ENCODE measurements around the gene NKAPL.

The NKAPL gene

GRCh38 chr6:28258877-28259777 lies at the start of gene NKAPL:
TSS of gene NKAPL (plus strand) at chr6:28259297. CDS start at chr6:28259372, 75 bp downstream.
- DNase-seq = no peak

- DNase-seq = no peak
Measured at GRCh38 chr6:28209753-28210535, 49.2 kb upstream of the NKAPL start.

GRCh38 chr6:28211840-28212509 lies 47.1 kb upstream of the NKAPL start:
- DNase-seq = no peak

- peak; percentile 46 for DNase-seq
Measured at GRCh38 chr6:28212510-28213212, 46.4 kb upstream of the NKAPL start.

- no peak for DNase-seq
Measured at GRCh38 chr6:28213213-28213523, 45.9 kb upstream of the NKAPL start.

GRCh38 chr6:28215425-28215824 lies 43.7 kb upstream of the NKAPL start:
- no peak for DNase-seq

- no peak for DNase-seq
Measured at GRCh38 chr6:28217890-28218289, 41.2 kb upstream of the NKAPL start.

GRCh38 chr6:28218312-28219248 lies 40.5 kb upstream of the NKAPL start:
- no peak for DNase-seq

- no peak for DNase-seq
Measured at GRCh38 chr6:28220257-28221133, 38.6 kb upstream of the NKAPL start.

GRCh38 chr6:28224131-28225055 lies 34.7 kb upstream of the NKAPL start:
- no peak for DNase-seq

GRCh38 chr6:28225056-28225834 lies 33.9 kb upstream of the NKAPL start, which contains the start of gene ZSCAN9:
TSS of gene ZSCAN9 (plus strand) at chr6:28225275. CDS start at chr6:28227085, 1,810 bp downstream.
- DNase-seq = peak; percentile 28

- no peak for DNase-seq
Measured at GRCh38 chr6:28226460-28226859, 32.6 kb upstream of the NKAPL start.

GRCh38 chr6:28232785-28233184 lies 26.3 kb upstream of the NKAPL start:
- DNase-seq = no peak

GRCh38 chr6:28235912-28236452 lies 23.1 kb upstream of the NKAPL start:
- DNase-seq = no peak

- no peak for DNase-seq
Measured at GRCh38 chr6:28239636-28240035, 19.5 kb upstream of the NKAPL start.

- no peak for DNase-seq
Measured at GRCh38 chr6:28240471-28240870, 18.6 kb upstream of the NKAPL start.

GRCh38 chr6:28243946-28244345 lies 15.2 kb upstream of the NKAPL start:
- no peak for DNase-seq

Data from NCI-H524 treated with DMSO at 0.1 percent for 48 hours (cell line).